CD4-positive, alpha-beta T cell treated with Interleukin-15 for 1 hour (primary cell): ENCODE results near the gene ELP4.
"Not testable (repeated sequence)": the region's sequence is repeated elsewhere in the genome, so short reads cannot be mapped to it uniquely, and the experiment has no call there.

ENCODE experiments used
- DNase-seq: peaks from one replicate; pipeline ENCODE4 v3.0.0-alpha.2; 2020

Gene ELP4

GRCh38 chr11:31714840-31715239 is 205.3 kb downstream of the ELP4 start:
- DNase-seq: no peak

- DNase-seq: no peak
Measured at GRCh38 chr11:31720225-31720624, 210.7 kb downstream of the ELP4 start.

- no peak for DNase-seq
Measured at GRCh38 chr11:31720671-31721365, 211.3 kb downstream of the ELP4 start.

GRCh38 chr11:31722754-31723153 is 213.2 kb downstream of the ELP4 start:
- DNase-seq: no peak

GRCh38 chr11:31725176-31725575 is 215.6 kb downstream of the ELP4 start:
- no peak for DNase-seq

- no peak for DNase-seq
Measured at GRCh38 chr11:31728432-31728831, 218.9 kb downstream of the ELP4 start.

- no peak for DNase-seq
Measured at GRCh38 chr11:31740131-31740530, 230.6 kb downstream of the ELP4 start.

- not testable (repeated sequence) for DNase-seq
Measured at GRCh38 chr11:31740731-31741368, 231.3 kb downstream of the ELP4 start.

GRCh38 chr11:31747581-31747980 is 238.0 kb downstream of the ELP4 start:
- no peak for DNase-seq

GRCh38 chr11:31757260-31757835 is 247.8 kb downstream of the ELP4 start:
- DNase-seq: no peak

- no peak for DNase-seq
Measured at GRCh38 chr11:31761636-31762035, 252.1 kb downstream of the ELP4 start.

GRCh38 chr11:31763296-31763695 is 253.7 kb downstream of the ELP4 start:
- no peak for DNase-seq

GRCh38 chr11:31764261-31764660 is 254.7 kb downstream of the ELP4 start:
- no peak for DNase-seq

GRCh38 chr11:31764766-31765165 is 255.2 kb downstream of the ELP4 start:
- DNase-seq: no peak

GRCh38 chr11:31767066-31767465 is 257.5 kb downstream of the ELP4 start:
- no peak for DNase-seq

- no peak for DNase-seq
Measured at GRCh38 chr11:31767685-31768084, 258.1 kb downstream of the ELP4 start.

- DNase-seq: no peak
Measured at GRCh38 chr11:31768749-31769640, 259.4 kb downstream of the ELP4 start.

GRCh38 chr11:31770011-31770700 is 260.6 kb downstream of the ELP4 start:
- no peak for DNase-seq

GRCh38 chr11:31772412-31772811 is 262.8 kb downstream of the ELP4 start:
- no peak for DNase-seq

GRCh38 chr11:31779374-31779791 is 269.8 kb downstream of the ELP4 start:
- no peak for DNase-seq

GRCh38 chr11:31780078-31780477 is 270.5 kb downstream of the ELP4 start:
- no peak for DNase-seq

GRCh38 chr11:31780480-31780971 is 271.0 kb downstream of the ELP4 start:
- no peak for DNase-seq

GRCh38 chr11:31782257-31782656 is 272.7 kb downstream of the ELP4 start:
- no peak for DNase-seq
